OCI-M1 (cell line): ENCODE results near the gene CCDC134.
"Not testable (repeated sequence)": the region's sequence is repeated elsewhere in the genome, so short reads cannot be mapped to it uniquely, and the experiment has no call there.

Experiments used
- DNase-seq: peaks from one replicate; lab custom pipeline; 2025; lab: John Stamatoyannopoulos, UW

Gene CCDC134

DNA sequence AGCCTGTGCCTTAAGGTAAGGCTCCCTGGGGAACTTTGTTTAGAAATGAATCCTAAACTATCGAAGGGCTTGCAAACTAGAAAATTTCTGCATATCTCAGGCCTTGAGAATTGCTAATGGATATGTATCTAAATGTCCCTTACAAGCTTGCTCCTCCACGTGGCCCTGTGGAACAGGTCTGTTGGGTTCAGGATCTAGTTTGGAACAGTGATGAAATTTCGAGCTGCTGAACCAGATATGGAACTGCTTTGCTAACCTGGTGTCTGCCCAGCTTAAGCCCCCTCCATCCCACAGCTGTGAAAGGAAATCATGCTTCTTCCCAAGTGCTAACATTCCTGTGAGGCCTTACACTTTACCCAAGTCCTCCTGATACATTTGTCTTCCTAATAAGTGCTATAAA, 44.0 kb downstream of the CCDC134 start:
- DNase-seq, result peak; percentile 45

DNA sequence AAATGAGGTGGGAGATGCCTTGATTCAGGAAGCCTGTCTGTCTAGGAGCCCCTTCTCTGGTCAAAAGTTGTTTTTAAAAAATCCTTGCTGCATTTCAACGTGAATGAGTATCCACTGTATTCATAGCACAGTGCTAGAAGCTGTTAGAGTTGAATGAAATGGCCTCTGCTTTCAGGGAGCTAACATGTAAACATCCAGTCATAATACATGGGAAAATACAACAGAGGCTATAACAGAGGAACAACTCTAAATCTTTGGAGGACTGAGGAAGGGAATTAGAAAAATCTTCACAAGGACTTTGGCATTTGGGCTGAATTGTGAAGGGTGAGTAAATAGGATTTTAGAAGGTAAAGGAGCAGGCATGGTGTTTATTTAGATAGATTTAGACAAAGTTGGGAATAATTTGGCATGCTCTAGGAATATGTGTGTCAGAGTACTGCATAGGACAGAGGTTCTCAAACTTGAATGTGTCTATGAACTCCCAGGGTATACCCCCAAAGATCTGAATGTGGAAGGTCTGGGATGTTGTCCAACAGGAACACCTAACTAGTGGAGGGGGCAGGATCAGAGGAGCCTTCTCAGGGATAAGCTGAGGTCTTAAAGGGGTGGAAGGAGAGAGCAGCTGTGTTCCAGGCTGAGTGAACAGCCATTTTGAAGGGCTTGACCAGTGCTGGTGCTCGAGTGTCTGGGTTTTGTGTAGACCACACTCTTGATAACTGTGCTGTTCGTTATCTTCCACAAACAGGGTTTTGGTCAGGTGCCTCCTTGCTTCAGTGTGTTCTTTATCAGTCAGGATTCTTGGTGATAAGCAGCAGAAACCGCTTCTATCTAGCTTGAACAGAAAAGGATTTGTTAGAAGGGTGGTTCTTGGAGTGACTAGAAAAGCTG, 45.1 kb downstream of the CCDC134 start:
- peak; percentile 94 for DNase-seq

DNA sequence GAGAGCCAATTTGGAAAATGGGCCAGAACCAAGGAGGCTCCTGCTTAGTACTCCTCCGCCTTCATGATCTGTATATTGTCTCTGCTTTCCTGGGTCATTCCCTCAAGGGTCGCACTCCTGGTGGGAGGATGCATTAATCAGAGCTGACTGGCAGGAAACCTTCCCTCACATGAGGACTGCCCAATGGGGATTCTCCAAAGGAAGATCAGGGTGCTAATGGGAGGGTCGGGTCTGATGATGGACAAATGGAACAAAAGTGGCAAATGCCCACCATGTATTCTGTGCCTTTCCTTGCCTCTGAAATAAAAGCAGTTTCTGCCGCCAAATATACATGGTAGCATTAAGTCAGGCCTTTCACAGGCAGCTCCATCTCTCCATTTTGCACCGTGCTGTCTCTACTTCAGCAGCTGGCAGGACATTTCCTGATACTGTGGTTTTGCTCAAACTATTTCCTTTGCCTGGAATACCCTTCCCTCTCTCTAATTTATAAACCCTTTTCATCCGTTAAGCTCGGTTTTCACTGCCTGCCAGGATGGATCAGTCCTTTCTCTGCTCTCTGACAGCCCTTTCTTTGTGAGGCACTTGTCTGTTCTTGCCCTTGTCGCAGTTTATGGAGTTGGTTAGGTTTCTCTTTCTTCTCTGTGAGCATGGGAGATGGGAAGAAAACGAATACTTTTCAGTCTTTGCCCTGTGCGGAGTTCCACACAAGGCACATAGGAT, 45.9 kb downstream of the CCDC134 start:
- DNase-seq, result no peak

DNA sequence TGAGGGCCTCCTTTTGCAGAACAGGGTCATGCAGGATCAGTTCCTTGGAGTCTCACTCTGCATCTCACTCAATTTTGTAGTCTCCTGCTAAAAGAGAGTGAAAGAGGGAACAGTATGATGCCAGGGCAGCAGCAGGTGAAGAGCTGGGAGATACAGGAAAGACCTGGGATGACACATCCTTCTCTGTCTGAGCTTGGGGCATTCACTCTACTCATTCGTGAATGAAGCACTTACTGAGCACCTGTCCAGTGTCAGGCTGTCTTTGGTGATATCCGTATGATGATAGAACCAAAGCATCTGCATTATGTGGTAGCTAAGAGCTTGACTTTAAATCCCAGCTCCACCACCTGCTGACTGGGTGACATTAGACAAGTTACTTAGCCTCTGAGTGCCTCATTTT, 46.8 kb downstream of the CCDC134 start:
- no peak for DNase-seq

DNA sequence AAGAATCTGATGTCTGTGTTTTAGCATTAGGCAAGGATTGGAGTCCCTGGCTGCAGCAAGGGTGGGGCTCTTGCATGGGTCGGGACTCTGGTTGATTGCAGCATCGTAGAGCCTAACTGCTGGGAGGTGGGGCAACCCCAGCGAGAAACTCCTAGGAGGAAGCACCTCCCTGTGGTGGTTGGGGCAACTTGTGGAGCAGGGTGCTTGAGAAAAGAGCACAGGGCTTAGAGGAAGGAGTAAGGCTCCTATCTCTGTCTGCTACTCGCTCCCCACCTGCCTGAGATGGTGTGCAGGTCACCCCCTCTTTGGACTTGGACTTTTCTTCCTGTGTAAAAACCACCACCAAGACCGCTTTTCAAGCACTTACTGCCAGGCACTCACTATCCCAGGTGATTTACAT, 48.0 kb downstream of the CCDC134 start:
- DNase-seq, result peak; percentile 88

DNA sequence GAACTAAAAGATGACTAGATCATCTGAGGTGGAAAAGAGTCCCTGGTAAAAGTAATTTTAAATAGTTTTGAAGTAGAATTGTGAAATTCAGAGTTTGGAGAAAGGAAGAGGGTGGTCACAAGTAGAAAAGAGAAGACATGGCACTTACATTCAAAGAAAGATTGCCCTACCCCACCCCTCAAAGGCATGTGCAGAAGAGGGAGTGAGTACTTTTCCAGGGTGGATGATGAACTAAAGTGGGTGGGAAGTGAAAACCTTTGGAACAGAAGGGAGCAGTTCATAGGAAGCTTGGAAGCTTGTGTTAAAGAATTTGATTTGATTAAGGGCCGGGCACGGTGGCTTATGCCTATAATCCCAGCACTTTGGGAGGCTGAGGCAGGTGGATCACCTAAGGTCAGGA, 56.0 kb downstream of the CCDC134 start:
- no peak for DNase-seq

DNA sequence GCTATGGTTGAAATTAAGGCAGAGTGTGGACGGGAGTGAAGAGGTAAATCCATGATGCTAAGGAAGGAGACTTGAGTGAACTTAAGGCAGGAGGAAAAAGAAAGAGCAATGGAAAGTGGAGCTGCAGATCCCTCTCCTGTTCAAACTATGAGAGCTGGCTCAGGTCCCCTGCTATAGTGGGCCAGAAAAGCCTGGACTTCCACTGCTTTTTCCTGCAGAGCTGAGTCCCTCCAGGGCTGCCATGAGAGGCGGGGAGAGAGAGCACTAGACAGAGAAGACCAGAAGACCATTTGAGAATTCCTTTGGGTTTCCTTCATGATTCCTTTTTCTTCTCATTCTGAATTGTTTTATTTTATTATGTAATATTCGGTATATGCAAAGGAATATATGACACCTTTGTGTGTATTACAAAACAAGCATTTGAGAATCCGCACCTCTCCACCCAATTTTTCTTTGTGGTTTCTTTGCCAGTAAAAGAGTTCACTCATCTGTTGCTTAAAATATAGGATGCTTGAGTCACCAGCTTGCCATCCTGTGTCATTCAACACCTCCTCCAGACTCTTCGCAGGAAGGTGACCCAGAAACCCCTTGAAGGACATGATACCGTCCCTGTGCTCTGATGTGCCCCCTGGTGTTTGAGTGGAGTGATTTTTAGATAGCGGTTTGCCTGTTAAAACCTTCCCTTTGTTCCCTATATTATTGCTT, 56.8 kb downstream of the CCDC134 start:
- peak; percentile 70 for DNase-seq

DNA sequence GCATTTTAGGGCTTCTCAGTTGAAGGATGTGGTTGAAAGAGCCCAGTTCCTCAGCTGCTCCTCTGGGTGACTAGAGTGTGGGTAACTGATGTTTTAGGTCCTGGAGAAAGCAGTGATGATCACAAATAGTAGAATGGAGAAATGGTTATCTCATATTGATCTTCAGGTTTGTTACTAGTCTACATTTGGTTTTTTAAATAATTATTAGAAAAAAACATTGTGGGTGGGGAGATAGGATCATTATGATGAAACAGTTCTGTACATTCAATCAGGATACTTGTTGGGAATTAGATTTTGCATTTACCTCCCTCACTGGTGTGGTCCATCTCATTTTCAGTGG, 57.4 kb downstream of the CCDC134 start:
- DNase-seq, result no peak

DNA sequence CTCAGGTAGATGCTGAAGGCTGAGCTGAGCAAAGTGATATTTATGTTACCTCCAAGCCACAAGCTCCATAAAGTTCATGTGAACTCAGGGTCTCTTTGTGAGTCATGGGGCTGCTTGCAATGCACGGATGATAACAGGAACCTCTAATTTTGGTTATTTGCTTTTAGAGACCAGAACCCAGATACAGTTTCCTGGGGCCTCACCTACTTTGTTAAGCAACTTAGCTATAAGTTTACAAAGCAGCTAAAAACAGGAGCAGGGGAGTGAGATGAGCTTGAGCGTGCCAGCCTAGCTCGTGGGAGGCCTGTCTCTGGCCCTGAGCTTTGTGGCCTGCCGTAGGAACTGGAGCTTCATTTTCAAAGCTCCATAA, 61.7 kb downstream of the CCDC134 start:
- no peak for DNase-seq

DNA sequence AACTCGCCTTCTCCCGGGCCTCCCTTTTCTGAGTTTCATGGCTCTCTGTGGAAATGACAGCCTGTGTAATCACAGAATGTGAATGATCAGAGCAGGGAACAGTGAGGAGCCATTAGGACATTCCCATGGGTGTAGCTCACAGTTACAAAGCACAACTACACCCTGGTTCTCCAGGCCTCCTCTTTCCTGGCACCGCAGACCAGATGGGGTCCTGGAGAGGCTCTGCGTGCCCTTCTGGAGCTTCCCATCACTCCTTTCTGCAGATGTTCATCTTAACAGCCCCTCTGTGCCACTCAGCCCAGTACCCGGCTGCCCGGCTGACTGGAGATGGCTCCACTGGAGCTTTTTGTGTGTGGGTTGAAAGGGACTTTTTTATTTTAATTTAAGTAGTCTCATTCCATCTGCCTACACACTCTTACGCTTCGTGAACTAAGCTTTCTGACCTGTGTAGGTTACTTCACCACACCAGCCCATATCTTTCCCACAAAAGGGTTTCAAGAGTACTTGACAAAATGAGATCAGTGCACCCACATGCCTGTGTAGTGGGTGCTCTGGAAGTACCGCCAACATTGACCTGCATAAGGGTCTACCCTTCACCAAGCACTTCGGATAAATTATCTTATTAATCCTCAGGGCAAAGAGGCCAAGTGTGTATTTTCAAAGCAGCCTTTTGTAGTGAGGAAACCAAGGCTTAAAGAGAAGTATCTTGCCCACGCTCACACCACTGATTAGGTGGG, 62.2 kb downstream of the CCDC134 start:
- DNase-seq, result no peak

DNA sequence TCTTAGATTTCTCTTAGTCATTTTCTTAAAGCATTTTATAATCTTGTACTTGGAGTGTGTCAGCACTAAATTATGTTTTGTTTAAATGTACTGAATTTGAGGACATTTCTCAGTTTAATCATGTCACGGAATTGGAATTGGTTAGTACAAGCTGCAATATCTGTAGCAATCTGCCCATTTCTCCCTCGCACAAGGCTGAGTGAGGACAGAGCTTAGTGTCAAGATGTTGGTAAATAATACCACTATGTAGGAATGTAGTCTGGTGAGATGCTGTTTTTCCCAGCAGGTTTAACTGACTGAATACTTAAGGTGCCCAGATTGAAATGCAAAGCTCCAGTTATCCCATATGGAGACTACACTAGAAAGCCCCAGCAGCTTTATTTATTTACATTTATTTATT, 63.0 kb downstream of the CCDC134 start:
- DNase-seq, result no peak

DNA sequence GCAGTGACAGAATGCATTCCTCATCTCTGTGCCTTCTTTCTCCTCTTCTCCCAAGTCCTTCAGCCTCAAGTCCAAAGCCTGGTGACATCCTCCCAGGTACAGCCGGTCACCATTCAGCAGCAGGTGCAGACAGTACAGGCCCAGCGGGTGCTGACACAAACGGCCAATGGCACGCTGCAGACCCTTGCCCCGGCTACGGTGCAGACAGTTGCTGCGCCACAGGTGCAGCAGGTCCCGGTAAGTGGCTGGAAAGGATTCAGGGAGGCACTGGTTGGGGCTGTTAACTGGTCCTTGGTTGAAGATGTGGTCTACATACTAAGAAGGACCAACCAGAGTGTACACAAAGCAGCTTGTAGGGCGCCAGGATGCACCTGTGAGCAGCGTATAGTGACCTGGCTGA, 68.1 kb downstream of the CCDC134 start:
- no peak for DNase-seq

DNA sequence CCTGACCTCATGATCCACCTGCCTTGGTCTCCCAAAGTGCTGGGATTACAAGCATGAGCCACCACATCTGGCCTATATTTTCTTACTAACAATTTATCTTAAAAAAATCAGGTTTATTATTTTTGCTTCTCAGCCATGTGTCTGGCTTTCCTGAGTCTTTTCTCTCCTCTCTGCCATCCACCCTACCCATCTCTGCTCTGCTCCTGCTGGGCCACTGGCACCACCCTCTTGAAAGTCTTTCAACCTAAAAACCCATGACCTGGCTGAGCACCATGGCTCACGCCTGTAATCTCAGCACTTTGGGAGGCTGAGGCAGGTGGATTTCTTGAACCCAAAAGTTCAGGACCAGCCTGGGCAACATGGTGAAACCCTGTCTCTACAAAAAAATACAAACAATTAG, 69.6 kb downstream of the CCDC134 start:
- not testable (repeated sequence) for DNase-seq

DNA sequence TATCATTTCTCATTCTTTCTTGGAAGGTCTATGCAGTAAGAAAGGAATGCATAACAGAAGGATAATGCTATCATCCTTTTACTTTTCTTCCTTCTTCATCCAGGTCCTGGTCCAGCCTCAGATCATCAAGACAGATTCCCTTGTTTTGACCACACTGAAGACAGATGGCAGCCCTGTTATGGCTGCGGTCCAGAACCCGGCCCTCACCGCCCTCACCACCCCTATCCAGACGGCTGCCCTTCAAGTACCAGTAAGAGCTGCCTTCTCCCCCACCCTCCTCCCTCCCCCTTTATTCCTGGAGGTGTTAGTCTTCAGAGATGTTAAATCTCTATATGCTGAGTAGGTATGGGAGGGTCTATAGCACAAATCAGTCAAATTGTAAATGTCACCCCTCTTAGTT, 70.3 kb downstream of the CCDC134 start:
- DNase-seq, result no peak

DNA sequence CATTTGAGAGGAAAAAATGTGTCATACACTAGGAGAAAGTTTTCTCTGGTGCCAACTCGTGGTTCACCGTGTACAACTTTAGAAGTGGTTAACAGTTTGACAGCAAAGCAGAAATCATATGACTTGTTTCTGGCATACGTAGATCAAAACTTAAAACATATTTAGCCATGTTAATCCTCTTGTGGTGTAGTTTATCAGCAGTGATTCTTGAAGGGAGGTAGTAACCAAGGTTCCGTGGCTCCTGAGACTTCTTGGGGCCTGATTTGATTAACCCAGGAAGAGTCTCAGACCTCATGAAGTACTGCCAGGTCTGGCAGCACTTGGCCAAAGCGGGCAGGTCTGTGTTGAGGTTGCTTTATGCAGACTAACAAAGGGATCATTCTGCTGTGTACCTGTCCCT, 72.9 kb downstream of the CCDC134 start:
- no peak for DNase-seq

DNA sequence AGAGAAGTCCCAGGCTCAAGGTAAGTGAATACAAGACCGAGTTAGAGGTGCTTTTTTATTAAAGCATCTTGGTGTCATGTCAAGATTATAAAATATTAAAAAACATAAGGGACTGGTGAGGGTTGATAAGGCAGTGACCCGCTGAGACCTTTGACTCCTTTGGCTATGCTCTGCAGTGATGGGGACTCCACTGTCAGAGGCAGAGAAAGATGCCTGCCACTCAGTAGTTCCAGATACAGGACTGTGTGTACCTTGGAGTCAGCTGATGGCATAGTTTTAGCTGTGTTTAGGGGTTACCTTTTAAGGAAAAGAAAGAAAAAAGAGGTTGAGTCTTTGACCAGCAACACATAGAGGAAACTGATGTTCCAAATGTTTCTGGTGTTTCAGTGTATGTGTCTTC, 73.6 kb downstream of the CCDC134 start:
- no peak for DNase-seq

DNA sequence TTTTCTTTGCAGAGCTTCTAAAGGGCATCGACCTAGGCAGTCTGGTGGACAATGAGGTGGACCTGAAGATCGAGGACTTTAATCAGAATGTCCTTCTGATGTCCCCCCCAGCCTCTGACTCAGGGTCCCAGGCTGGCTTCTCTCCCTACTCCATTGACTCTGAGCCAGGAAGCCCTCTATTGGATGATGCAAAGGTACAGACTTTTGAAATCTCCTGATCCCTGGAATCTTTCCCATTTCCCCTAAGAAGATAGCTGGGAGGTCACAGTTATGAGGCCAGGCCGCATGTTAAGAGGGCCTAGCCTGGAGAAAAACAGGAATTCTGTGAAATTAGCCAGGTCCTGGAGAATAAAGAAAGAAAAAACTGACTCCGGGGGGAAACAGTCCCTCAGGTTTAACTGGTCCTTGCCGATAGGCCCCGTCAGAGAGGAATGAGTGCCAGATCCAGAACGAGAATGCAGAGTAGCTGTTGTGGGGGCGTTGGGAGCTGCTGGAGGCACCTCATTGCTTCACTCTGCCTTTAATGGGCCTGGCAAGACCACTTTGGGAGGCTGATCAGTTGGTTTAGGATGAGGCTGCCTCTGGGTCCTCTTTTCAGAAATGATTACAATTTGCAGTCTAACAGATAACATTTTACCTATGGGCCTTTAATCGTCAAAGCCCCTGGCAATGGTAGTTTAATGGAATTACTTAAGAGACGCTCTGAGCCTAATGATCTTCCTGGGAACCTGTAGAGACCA, 75.2 kb downstream of the CCDC134 start:
- no peak for DNase-seq
